ENCODE measurements around the gene HORMAD2. TPM values are rescaled to one million over a fixed set of nuclear protein-coding genes. Genes with fewer than 3 reads are reported as not detected.

Gene HORMAD2
- total RNA-seq, 1 experiment from 2014 or later: not detected

- ATAC-seq: no peak
- Mint-ChIP-seq H3K9me3 (0 out of 2 replicates have a peak, but pooled peaks cover 3% of the 10 kb centered on the region), H3K4me1 (peaks cover 54% of the 10 kb centered on the region), H3K4me3 (no peak overlapping the region), H3K27ac (no peak overlapping the region), H3K27me3 (ENCODE audit: low read depth) (peaks cover 7% of the 10 kb centered on the region; the same call in 1 of the 2 replicates), H3K36me3 (no peaks in the 10 kb centered on the region)
- no peak for DNase-seq (ENCODE audit: low spot score)
- ChIA-PET CTCF (no interaction called here), POLR2A (no interaction called here)
- no peak for TF ChIP-seq NR3C1 (CRISPR knock-in tag; conservative IDR thresholded peaks at IDR 0.05; ENCODE audit: low read depth)
- no peak for TF ChIP-seq TCF7 (CRISPR knock-in tag; IDR thresholded peaks at IDR 0.05; ENCODE audit: low read depth)
- TF ChIP-seq ATF6 (CRISPR knock-in tag; IDR thresholded peaks at IDR 0.05): no peak
- TF ChIP-seq ESRRA (CRISPR knock-in tag; IDR thresholded peaks at IDR 0.05; ENCODE audit: borderline replicate concordance): no peak
- no peak for TF ChIP-seq ZNF671 (CRISPR knock-in tag; IDR thresholded peaks at IDR 0.05)
- TF ChIP-seq ZNF317 (CRISPR knock-in tag; IDR thresholded peaks at IDR 0.05; ENCODE audit: borderline replicate concordance, low read depth): no peak
- TF ChIP-seq STAT6 (CRISPR knock-in tag; conservative IDR thresholded peaks at IDR 0.05; ENCODE audit: low read depth): no peak
- no peak for TF ChIP-seq NFATC4 (CRISPR knock-in tag; IDR thresholded peaks at IDR 0.05)
- TF ChIP-seq, protein P1, sequence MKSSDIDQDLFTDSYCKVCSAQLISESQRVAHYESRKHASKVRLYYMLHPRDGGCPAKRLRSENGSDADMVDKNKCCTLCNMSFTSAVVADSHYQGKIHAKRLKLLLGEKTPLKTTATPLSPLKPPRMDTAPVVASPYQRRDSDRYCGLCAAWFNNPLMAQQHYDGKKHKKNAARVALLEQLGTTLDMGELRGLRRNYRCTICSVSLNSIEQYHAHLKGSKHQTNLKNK (CRISPR knock-in tag; IDR thresholded peaks at IDR 0.05): no peak
Measured at GRCh38 chr22:30193031-30193775, 112.9 kb downstream of the HORMAD2 start.

DNA sequence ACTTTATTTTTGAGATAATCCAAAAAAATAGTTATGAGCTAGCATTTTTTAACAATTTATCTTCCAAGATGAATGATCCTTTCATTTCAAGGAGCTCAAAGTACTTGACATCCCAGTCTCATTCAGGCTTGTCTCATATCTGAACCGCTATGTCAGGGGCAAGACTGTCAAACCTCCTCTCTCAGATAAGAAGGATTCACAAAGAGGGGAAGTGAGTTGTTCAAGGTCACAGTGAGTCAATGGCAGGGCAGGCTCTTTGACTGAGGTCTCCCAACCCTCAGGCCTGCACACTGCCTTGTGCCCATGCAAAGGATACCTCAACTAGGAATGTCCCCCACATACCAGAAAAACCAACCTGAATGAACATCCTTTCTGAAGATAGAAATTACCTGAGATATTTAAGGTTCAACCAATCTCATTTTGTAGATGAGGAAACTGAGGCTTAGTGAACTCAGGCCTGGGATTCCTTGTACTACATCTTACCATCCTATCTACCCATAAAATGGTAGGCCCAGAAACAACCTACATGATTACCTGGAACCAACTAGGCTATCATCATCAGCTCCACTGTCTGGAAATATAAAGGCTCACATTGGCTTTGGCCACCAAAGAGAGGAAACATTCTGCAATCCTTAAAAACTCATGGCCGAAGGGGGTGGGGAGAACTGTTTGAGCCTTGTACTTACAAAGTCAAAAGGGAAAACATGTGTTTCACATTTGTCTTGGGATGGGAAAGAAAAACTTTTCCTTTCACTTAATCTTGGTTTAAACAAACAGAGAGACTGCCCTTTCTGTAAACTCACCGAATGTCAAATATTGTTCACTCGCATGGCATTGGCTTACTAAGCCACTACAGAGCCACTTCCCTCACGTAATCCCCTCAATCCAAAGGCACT lies 115.2 kb downstream of the HORMAD2 start:
- Mint-ChIP-seq H3K27me3 (ENCODE audit: low read depth) (no peaks in the 10 kb centered on the region; the same call in 1 of the 2 replicates), H3K9me3 (0 out of 2 replicates have a peak, but pooled peaks cover 3% of the 10 kb centered on the region), H3K4me1 (peaks cover 54% of the 10 kb centered on the region), H3K36me3 (no peaks in the 10 kb centered on the region), H3K27ac (peak overlapping the region; percentile 96), H3K4me3 (0 out of 2 replicates have a peak overlapping the region, but pooled peaks have one; percentile 36)
- ChIA-PET POLR2A (no interaction called here), CTCF (interaction anchor here (0.6 to 1.5 kb wide), 2 partner anchors 93 to 142 kb away, joined by 3 to 5 read pairs; no protein-coding TSS in a partner anchor)
- DNase-seq (ENCODE audit: low spot score) (no peak), ATAC-seq (no peak)
- TF ChIP-seq, protein P2, sequence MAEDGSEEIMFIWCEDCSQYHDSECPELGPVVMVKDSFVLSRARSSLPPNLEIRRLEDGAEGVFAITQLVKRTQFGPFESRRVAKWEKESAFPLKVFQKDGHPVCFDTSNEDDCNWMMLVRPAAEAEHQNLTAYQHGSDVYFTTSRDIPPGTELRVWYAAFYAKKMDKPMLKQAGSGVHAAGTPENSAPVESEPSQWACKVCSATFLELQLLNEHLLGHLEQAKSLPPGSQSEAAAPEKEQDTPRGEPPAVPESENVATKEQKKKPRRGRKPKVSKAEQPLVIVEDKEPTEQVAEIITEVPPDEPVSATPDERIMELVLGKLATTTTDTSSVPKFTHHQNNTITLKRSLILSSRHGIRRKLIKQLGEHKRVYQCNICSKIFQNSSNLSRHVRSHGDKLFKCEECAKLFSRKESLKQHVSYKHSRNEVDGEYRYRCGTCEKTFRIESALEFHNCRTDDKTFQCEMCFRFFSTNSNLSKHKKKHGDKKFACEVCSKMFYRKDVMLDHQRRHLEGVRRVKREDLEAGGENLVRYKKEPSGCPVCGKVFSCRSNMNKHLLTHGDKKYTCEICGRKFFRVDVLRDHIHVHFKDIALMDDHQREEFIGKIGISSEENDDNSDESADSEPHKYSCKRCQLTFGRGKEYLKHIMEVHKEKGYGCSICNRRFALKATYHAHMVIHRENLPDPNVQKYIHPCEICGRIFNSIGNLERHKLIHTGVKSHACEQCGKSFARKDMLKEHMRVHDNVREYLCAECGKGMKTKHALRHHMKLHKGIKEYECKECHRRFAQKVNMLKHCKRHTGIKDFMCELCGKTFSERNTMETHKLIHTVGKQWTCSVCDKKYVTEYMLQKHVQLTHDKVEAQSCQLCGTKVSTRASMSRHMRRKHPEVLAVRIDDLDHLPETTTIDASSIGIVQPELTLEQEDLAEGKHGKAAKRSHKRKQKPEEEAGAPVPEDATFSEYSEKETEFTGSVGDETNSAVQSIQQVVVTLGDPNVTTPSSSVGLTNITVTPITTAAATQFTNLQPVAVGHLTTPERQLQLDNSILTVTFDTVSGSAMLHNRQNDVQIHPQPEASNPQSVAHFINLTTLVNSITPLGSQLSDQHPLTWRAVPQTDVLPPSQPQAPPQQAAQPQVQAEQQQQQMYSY (CRISPR knock-in tag; IDR thresholded peaks at IDR 0.05): no peak
- TF ChIP-seq FOXK1 (CRISPR knock-in tag; IDR thresholded peaks at IDR 0.05): no peak
- TF ChIP-seq AR (CRISPR knock-in tag; IDR thresholded peaks at IDR 0.05): no peak
- TF ChIP-seq, protein P3, sequence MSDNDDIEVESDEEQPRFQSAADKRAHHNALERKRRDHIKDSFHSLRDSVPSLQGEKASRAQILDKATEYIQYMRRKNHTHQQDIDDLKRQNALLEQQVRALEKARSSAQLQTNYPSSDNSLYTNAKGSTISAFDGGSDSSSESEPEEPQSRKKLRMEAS (CRISPR knock-in tag; IDR thresholded peaks at IDR 0.05): no peak
- TF ChIP-seq JUN (CRISPR knock-in tag; IDR thresholded peaks at IDR 0.05): no peak
- TF ChIP-seq, protein P4, sequence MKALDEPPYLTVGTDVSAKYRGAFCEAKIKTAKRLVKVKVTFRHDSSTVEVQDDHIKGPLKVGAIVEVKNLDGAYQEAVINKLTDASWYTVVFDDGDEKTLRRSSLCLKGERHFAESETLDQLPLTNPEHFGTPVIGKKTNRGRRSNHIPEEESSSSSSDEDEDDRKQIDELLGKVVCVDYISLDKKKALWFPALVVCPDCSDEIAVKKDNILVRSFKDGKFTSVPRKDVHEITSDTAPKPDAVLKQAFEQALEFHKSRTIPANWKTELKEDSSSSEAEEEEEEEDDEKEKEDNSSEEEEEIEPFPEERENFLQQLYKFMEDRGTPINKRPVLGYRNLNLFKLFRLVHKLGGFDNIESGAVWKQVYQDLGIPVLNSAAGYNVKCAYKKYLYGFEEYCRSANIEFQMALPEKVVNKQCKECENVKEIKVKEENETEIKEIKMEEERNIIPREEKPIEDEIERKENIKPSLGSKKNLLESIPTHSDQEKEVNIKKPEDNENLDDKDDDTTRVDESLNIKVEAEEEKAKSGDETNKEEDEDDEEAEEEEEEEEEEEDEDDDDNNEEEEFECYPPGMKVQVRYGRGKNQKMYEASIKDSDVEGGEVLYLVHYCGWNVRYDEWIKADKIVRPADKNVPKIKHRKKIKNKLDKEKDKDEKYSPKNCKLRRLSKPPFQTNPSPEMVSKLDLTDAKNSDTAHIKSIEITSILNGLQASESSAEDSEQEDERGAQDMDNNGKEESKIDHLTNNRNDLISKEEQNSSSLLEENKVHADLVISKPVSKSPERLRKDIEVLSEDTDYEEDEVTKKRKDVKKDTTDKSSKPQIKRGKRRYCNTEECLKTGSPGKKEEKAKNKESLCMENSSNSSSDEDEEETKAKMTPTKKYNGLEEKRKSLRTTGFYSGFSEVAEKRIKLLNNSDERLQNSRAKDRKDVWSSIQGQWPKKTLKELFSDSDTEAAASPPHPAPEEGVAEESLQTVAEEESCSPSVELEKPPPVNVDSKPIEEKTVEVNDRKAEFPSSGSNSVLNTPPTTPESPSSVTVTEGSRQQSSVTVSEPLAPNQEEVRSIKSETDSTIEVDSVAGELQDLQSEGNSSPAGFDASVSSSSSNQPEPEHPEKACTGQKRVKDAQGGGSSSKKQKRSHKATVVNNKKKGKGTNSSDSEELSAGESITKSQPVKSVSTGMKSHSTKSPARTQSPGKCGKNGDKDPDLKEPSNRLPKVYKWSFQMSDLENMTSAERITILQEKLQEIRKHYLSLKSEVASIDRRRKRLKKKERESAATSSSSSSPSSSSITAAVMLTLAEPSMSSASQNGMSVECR (CRISPR knock-in tag; IDR thresholded peaks at IDR 0.05; ENCODE audit: borderline replicate concordance): no peak
